Suppressor macrophage treated with lipopolysaccharide for 1 hour (primary cell): ENCODE data around the gene MLXIP.
"Not testable (repeated sequence)": the region's sequence is repeated elsewhere in the genome, so short reads cannot be mapped to it uniquely, and the experiment has no call there.

Experiments
- DNase-seq, 3 donors: peaks; one replicate each; pipeline ENCODE4 v3.0.0-alpha.2; 2020 to 2022

Gene MLXIP

DNA sequence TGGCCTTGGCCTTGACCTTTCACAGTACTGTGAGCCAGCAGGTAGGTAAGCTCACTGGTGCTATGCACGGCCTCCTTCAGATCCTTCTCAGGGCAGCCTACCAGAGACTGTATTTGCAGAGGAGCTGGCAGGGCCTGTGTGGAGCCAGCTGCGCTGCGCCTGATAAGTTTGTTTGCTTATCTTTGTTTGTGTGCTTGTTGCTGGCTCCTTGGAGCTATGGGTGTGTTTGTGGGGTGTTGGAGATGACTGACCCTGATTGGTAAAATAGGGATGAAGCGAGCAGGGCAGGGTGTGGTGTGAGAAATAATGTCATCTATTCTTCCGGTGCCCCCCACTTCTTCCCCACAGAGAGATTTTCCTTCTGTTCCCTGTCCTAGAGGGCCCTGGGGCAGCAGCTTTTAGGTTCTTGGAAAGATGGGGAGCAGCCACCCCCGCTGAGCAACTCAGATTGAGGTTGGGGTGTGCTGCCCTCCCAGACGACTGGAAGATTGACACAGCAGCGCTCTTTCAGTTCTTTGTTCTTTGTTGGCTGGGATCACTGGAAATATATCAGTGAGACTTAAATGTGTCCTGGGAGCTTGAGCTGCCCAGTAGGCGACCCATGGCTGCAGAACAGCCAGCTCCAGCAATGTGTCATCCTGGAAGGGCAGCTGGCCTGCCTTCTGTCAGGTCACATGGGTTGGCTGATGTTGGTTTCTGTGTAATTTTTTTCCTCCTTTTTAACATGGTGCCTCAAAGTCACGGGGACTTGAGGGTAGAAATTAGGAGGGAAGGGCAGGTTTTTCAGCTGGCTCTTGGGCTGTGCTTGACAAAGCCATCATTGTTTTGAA, 19.6 kb downstream of the MLXIP start:
- DNase-seq, result peak; percentile 76 to 78 (median 77)

DNA sequence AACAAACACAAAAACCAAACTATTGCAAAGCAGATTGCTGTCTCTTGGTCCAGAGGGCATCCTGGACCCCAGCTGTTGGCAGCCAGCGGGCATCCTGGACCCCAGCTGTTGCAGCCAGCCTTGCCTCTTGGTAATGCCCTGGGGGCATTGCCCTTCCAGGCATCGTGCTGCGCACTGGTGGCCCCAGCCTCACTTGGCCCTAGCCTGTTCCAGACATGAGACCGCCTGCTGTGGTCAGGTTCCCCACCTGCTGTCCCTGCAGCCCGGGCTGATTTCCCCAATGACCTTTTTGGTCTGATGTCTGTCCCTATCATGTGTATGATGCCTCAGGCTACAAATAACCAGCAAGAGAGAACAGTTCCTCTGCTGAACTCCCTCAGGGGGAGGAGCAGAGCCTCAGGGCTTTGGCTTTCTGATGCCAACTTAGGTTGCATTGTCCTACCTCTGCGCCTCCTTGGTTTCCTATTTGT, 20.8 kb downstream of the MLXIP start:
- DNase-seq, result no peak

DNA sequence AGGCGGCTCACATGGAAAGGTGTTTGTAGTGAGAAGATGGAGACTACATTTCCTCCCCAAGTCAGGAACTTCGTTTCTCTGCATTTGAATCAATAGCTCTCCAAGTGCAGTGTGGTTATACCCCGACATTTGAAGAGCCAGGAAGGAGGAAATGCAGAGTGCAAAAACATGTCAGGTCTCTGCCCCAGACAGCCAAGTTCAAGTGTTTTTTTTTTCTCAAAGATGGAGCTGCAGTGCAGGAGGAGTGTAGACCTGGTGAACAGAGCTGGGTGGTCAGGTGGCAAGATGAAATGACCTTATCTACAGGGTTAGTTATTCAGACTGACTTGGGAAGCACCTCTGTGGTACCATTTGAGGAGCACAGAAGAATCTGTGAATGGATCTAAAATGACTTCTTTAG, 21.3 kb downstream of the MLXIP start:
- no peak for DNase-seq

DNA sequence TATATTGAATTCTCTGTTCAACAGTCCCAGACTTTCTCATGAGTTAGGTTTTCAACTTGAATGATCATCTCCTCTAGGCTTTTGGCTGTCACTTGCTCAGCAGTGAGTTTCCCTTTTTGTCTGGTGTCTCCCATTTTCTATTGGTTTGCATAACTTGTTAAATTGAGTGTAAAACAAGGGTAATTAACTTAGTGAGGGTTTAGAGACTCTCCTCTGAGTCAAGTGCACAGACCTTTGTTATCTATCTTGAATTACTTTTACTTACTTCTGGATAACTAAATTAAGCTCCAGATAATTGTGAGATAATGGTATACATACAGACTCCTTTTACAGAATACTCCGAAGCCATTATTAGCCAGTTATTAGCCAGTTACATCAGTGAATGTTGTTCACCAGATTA, 22.0 kb downstream of the MLXIP start:
- DNase-seq, result no peak

DNA sequence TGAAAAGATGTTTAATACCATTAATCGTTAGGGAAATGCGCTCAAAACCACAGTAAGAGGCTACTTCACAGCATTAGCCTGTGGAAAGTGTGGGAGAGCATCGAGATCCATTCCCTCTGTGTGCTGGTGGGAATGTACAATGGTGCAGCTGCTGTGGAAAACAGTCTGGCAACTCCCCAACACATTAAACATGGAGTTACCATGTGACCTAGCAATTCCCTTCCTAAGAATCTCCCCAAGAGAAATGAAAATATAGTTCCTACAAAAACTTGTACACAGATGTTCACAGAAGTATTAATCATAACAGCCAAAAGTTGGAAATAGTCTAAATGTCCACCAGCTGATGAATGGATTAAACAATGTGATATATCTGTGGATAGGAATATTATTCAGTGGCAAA, 23.8 kb downstream of the MLXIP start:
- DNase-seq, result no peak

DNA sequence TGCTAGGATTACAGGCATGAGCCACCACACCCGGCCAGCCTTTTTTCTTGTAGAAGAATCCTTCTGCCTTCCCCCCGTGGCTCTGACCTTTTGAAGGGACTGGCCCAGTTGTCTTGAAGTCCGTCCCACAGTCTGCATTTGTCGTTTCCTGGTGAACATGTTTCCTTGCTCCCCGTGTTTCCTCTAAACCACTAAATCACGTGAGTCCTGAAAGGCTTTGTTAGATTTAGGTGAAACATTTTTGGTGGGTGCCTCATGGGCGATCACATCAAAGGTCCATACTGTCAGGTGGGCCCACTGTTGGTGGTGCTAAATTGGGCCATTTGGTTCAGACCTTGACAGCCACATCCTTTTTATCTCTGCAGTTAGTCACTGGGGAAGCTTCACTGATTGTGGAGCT, 26.3 kb downstream of the MLXIP start:
- peak; percentile 47 to 53 (median 49) for DNase-seq

DNA sequence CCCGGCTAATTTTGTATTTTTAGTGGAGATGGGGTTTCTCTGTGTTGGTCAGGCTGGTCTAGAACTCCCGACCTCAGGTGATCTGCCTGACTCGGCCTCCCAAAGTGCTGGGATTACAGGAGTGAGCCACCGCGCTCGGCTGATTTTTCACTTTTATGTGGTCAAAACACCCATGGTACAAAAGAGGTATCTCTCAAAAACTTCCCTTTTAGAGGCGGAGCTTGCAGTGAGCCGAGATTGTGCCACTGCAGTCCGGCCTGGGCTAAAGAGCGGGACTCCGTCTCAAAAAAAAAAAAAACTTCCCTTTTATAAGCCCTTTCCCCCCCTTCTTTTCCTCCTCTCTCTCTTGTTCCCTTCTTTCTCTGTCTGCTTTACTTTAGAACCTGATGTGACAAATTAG, 26.9 kb downstream of the MLXIP start:
- DNase-seq, result peak; percentile 28 to 45 (median 43)

DNA sequence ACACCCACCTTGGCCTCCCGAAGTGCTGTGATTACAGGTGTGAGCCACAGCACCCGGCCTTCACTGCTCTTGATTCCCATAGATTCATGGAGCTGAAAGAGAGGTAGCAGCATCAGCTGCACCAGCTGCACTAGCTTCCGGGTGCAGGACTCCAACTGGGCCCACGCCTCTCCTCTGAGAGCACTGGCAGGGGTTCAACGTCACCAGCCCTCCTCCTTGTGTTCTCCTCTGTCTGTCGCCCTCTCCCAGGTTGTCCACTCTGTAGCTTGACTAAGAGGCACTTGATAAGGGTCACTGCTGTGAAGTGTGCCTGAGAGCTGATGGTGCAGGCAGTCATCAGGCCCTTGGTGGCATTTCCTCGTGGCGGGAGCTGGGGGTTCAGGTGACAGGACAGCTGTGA, 28.3 kb downstream of the MLXIP start:
- DNase-seq, result no peak

DNA sequence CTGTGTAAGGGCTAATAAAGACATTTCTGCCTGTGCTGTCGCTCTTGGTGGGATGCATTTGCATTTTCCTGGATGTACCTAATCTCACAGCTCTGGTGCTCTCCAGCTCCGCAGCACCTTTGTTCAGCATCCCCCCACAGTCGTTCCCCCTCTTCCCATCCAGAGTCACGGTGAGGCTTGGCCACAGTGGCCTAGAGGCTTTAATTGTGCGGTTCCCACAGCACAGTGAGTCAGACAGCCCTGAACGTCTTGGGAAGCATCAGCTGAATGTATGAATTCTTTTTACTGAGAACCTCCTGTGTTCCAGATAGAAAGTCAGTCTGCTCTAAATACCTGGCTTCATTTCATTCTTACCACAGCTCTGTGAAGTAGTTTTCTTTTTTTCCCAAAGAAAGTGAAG, 28.7 kb downstream of the MLXIP start:
- no peak for DNase-seq

DNA sequence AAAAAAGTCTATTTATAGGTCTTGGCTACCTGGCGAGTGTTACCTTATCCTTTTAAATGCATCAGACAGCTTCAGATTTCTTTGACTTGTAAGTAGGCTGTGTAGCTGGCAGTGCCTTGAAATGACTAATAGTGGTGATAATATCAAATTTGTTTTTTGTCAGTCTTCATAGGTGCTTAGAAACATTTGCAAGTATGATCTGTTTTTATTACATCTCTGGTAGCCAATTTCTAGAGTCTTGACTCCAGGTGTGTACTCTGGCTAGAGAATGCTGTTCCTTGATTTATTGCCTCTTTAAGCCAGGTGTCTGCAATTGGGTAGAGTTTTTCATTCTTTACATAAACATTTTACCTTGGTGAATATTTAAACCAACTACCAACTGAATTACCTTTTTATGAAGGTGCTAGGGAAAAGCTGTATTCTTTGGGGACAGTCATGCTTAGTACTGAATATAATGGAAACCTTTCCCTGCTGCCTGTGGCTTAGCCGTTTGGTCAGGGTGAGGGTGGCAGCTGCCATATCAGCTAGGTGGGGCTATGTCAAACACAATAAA, 32.6 kb downstream of the MLXIP start:
- DNase-seq, result no peak

DNA sequence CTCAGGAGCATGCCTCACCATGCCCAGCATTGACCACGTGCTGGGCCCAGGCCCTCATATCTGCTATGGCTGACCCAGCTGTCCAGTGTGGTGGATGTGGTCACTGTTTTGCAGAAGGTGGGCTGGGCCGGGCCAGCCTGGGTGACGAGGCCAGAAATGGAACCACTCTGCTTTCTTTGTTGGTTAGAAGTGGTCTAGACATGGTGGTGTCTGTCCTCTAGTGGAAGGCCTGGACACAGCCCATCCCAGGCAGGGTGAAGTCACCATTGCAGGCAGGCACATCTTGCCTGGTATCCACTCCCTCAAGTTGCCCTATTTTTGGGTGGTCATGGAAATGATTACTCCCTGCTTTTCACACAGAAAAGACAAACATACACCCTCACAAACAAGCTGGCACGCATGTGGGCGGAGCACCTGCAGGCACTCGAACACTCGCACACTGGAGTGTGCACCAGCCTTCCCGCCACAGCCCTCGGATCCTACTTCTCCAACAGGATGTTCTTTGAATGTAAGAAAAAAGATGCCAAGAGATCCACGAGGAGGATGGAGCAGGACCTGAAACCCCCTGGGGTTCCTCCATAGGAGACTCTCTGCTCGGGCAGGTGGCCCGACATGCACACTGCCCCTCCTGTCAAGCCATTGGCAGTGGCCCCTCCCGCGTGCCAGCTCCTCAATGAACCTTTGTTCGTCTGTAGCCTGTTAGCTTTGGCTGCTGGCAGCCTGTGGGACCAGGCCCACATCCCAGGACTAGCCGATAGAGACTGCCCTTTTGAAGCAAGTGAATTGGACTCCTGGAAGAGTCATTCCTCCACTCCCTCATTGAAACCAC, 38.4 kb downstream of the MLXIP start:
- no peak for DNase-seq

DNA sequence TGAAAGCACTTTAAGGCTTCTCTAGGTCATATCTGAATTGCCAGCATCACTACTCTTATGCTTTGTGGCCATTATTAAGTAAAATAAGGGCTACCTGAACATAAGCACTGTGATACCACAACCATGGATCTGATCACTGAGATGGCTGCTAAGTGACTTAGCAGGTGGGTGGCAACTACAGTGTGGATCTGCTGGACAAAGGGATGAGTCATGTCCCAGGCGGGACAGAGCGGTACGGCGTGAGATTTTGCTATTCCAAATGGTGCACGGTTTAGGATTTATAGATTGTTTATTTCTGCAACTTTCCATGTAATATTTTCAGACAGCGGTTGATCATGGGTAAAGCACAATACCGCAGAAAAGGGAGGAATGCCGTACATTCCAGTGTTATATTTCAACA, 39.4 kb downstream of the MLXIP start:
- no peak for DNase-seq

DNA sequence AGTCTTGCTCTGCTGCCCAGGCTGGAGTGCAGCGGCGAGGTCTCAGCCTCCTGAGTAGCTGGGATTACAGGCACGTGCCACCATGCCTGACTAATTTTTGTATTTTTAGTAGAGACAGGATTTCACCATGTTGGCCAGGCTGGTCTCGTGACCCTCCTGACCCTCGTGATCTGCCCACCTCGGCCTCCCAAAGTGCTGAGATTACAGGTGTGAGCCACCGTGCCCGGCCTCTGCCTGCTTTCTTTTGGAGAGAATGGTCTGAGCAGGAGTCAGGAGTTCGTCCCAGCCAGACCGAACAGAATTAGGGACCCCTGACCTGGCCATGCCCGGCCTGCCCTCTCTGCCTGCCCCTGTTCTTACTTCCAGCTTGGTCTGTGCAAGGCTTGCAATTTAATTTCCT, 42.8 kb downstream of the MLXIP start:
- DNase-seq, result not testable (repeated sequence)

DNA sequence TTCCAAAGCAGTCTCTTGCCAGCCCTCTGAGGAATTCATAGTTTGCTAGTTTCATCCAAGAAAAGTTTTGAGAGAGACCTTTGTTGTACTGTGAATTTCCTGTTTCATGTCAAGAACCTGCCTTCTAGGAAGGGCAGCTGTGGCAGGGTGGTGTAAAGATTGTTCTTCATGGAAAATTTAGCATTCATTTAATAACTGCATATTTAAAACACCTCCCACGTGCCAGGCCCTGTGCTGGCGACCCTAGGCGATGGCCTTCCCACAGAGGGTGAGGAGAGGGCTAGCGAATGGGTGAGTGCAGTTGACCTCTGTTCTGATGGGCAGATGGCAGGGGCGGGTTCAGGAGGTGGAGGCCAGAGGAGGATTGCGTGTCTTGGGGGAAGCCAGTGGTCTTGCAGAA, 43.2 kb downstream of the MLXIP start:
- DNase-seq, result no peak

DNA sequence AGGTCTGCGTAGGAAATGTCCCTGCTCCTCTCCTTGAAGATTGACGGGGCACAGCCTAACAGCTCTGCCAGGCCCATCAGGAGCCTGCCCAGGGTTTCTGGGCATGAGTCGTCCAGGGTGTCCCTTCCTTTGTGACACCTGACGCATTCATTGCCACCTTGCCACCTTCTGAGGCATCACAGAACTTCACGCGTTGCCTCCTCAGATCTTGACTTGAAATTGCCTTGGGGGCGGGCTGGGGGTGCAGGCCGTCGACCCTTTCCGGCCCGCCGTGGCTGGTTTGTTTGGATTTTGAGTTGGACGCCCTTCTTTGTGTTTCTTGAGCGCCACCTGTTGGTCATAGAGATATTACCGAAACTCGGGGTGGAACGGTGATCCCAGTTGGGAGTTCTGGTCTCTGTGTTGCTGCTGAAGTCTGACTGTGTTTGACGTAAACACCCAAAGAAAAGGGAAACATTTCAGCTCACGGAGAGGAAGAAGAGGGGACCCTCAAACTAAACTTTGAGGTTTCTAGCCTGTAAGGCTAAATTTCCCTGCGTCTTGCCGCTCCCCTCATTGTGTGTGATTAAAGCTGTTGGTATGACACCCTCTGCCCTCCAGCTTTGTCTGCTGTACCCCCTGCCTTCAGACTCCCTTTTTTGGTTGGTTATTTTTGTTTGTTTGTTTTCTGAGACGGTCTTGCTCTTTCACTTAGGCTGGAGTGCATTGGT, 44.6 kb downstream of the MLXIP start:
- peak; percentile 71 to 89 (median 84) for DNase-seq

DNA sequence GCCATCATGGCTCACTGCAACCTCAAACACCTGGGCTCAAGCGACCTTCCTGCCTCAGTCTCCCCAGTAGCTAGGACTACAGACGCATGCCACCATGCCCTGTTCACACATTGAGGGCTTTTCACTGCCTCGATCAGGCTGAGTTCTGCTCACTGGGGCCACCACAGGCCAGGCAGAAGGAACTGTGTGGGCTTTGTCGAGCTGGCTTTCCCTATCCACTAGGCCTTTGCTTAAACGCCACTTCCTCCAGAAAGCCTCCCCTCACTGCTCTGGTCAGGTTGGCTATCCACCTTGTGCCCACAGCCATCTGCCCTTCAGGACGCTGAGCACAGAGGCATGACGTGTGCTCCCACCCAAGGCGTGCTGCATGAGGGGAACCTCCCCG, 45.2 kb downstream of the MLXIP start:
- no peak for DNase-seq

DNA sequence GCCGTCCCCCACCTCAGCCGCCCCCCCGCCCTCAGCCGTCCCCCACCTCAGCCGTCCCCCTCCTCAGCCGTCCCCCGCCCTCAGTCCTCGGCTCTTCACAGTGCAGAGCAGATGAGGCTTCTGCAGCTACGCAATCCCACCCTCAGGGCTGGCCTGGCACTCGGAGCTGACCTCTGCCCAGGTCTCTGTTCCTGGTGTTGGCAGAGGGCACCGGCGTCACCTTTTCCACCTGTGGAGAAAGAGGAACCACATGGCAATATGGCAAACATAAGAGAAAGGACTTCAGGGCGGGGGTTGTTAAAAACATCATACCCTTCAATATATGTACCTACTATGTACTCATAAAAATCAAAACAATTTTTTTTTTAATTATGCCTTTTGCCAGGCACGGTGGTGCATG, 45.8 kb downstream of the MLXIP start:
- DNase-seq, result no peak

DNA sequence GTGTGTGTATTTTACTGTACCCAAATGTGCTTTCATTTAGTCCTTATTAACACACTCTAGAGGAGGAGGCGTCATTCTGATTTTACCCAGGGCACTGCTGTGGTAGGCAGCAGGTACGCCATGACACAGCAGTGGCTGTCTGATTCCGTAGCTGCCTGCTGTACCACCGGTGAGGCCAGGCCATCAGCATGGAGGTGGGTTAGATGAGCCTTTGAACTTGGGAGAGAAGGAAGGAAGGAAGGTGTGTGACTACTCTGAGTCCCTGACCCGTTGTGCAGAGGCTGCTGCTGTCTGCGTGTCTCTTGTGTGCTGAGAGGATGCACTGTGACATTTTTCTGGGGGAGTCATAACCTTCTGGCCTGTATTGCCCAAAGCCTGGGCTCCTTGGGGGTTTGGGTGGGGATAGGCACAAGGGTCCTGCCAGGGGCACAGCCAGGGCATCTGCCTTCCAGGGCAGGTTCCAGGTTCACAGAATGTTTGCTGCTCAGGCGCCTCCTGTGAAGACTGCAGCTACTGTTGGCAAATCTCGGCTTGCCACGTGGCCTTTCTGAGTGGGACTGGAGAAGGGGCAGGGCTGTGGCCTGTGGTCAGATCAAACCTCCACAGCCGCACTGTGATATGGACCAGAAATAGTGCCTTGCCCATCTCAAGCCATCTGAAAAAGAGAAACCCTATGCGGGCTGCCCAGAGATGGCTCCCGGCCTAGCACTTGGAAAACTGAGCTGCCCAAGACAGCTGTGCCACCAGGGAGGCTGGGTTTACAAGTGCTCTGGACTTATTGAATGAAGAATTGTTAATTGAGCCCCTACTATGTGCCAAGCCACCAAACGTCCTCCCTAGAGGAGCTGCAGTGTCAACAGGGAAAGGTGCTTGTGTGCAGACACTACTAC, 47.1 kb downstream of the MLXIP start:
- DNase-seq, result no peak

DNA sequence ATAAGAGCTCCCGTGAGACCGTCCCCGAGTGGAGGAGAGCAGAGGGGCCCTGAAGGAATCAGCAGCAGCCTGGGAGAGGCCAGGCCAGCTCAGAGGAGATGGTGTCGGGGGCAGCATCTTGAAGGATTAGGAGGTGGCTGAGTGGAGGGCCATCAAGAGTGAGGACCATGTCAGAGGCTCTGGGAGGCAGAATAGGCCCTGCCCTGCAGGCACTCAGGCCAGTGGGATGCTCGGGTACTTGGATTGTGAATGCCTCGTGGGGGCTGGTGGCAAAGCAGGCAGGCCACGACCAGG, 47.7 kb downstream of the MLXIP start:
- no peak for DNase-seq

DNA sequence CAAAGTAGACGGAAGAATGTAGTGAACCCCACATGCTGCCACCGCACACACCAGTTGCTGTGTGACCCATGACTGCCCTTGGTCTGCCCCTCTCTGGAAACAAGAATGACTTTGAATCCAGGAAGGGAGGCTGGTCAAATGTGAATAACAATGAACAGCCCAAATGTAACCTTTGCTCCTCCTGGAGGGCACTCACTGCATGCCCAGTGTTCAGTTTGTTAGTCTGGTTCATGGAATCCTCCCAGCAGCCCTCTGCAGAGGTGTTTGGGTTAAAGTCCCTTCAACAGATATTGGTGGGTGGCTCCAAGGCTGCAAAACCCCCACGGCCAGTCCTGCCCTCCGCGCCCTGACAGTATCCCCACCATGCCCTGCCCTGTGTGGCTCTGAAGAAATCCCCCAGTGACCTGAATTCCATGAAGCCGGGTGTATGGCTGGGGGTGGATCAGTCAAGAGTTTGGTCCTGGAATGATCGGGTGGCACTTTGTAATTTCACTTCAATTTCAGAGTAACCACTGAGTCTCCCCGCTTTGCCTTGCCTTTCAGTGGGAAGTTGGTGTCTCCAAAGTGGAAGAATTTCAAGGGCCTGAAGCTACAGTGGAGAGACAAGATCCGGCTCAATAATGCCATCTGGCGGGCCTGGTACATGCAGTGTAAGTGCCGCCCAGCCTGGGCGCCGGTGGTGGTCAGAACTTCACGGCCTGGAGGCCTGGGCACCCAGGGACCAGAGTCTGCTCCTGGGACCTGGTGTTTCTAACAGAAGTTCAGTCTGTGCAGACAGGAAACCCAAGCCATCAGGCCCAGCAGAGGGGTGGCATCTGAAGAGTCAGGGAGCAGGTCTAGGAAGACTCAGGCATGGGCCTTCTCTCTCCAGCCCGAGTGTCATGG, 48.4 kb downstream of the MLXIP start:
- no peak for DNase-seq

DNA sequence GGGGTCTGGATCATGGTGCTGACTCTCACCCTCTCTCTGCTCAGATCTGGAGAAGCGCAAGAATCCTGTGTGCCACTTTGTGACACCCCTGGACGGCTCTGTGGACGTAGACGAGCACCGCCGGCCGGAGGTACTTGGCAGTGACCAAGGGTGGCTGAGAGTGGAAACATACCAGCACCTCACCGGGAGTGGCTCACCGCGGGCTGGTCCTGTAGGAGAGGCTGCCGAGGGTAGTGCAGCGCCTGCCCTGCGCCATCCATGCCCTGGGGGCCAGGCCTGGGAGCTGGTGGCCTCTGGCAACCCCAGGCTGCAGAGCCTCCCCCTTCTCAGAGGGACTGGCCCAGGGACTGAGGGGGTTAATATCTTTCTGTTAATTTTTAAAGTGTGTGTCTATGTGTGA, 49.3 kb downstream of the MLXIP start:
- DNase-seq, result no peak
